GM12878 (cell line): Measurements from ENCODE around the gene ADAMTS2. TPM values are rescaled to one million over a fixed set of nuclear protein-coding genes. Genes with fewer than 3 reads are reported as not detected.

ENCODE experiments used
- ATAC-seq: fragments of 200-7000 bp; cut with Tn5 transposase; 3 replicates; pipeline ENCODE4 v1.9.1; 2020; ENCODE audit warnings: mild to moderate bottlenecking, moderate library complexity
- BruUV-seq: library from RNA; stranded (reverse); fragments of 400-500 nt; replicated peaks from 2 replicates; lab custom pipeline; 2021; lab: Mats Ljungman, UMichigan
- CTCF ChIA-PET: fragments of 300-600 bp; sonication (Branson Sonifier 250); formaldehyde crosslinking; extraction: SDS; loops from one replicate; lab custom pipeline; 2021; ENCODE audit warnings: inconsistent platforms; lab: Yijun Ruan, JAX
- POLR2A ChIA-PET: fragments of 350-600 bp; formaldehyde crosslinking; extraction: SDS; loops from one replicate; lab custom pipeline; 2021; ENCODE audit warnings: inconsistent platforms; lab: Charles Lee
- RAD21 ChIA-PET: fragments of 300-600 bp; sonication (Branson Sonifier 250); formaldehyde crosslinking; loops from one replicate; lab custom pipeline; 2023; ENCODE audit warnings: antibody characterized with exemption; ENCODE audit not compliant: unreplicated experiment; lab: Charles Lee
- SMC1A ChIA-PET: fragments of 300-600 bp; sonication (Branson Sonifier 250); formaldehyde crosslinking; loops from one replicate; lab custom pipeline; 2023; ENCODE audit not compliant: unreplicated experiment, uncharacterized antibody; lab: Charles Lee
- DNase-seq: peaks from one replicate; pipeline ENCODE4 v3.0.0-alpha.2; 2011; ENCODE audit warnings: low read depth, low spot score
- FAIRE-seq: peaks from 3 replicates; lab custom pipeline; 2011; peaks lifted over from hg19 to GRCh38; lab: Jason Lieb, UNC
- H2AFZ ChIP-seq: 2 replicates; pipeline ENCODE4 v1.6.0; 2011; ENCODE audit warnings: low read depth, low read length, control low read depth; ENCODE audit not compliant: control insufficient read depth
- H3K27ac ChIP-seq: 2 replicates; pipeline ENCODE4 v1.5.1; 2011; ENCODE audit warnings: control low read depth; ENCODE audit not compliant: control insufficient read depth, insufficient read depth
- H3K27me3 ChIP-seq, 2 experiments: replicated peaks in 1 of 2; 2 replicates each; pipeline versions ENCODE4 v1.6.0 to v1.6.1; 2011; ENCODE audit warnings: low read length in 1 of 2; ENCODE audit not compliant: control insufficient read depth in 2 of 2, insufficient read depth in 2 of 2
- H3K36me3 ChIP-seq, 2 experiments: 2 replicates each; pipeline ENCODE4 v1.5.1; 2011; ENCODE audit warnings: low read length in 1 of 2; ENCODE audit not compliant: control insufficient read depth in 2 of 2, insufficient read depth in 2 of 2
- H3K4me1 ChIP-seq: 2 replicates; pipeline ENCODE4 v1.6.1; 2011; ENCODE audit warnings: mild to moderate bottlenecking, low read length, moderate library complexity, mixed read lengths; ENCODE audit not compliant: control insufficient read depth, insufficient read depth
- H3K4me2 ChIP-seq: 2 replicates; pipeline ENCODE4 v1.6.0; 2011; ENCODE audit warnings: control low read depth; ENCODE audit not compliant: control insufficient read depth, insufficient read depth
- H3K4me3 ChIP-seq: fragments of 200-600 bp; sonication (generic); 2 replicates; pipeline ENCODE4 v1.5.1; 2016
- H3K79me2 ChIP-seq: 2 replicates; pipeline ENCODE4 v1.6.0; 2011; ENCODE audit warnings: low read length; ENCODE audit not compliant: control insufficient read depth, insufficient read depth
- H3K9ac ChIP-seq: 2 replicates; pipeline ENCODE4 v1.8.0; 2011; ENCODE audit warnings: low read length, control low read depth, mixed read lengths; ENCODE audit not compliant: control insufficient read depth, insufficient read depth
- H3K9me3 ChIP-seq: replicated peaks from 3 replicates; pipeline ENCODE4 v1.5.1; 2011; ENCODE audit warnings: mild to moderate bottlenecking, low read length; ENCODE audit not compliant: control insufficient read depth, insufficient read depth
- H4K20me1 ChIP-seq: 2 replicates; pipeline ENCODE4 v1.6.0; 2011; ENCODE audit not compliant: control insufficient read depth, insufficient read depth
- BACH1 ChIP-seq: fragments of 450-650 bp; IDR thresholded peaks from 2 replicates; pipeline ENCODE4 v1.6.1; 2017; ENCODE audit warnings: mild to moderate bottlenecking, borderline replicate concordance
- BRCA1 ChIP-seq: IDR thresholded peaks from 2 replicates; pipeline ENCODE4 v1.6.1; 2011; ENCODE audit warnings: low read depth, low read length, improper control_type of control experiment
- PML ChIP-seq: IDR thresholded peaks from 2 replicates; pipeline ENCODE4 v1.6.1; 2012; ENCODE audit warnings: low read length, inconsistent platforms
- RAD21 ChIP-seq: IDR thresholded peaks from 2 replicates; pipeline ENCODE4 v1.6.1; 2011; ENCODE audit warnings: mild to moderate bottlenecking, low read depth, low read length, moderate library complexity; ENCODE audit not compliant: insufficient read depth
- SMARCA5 ChIP-seq: fragments of 450-650 bp; IDR thresholded peaks from 2 replicates; pipeline ENCODE4 v1.6.1; 2017; ENCODE audit warnings: mild to moderate bottlenecking
- SMC3 ChIP-seq: IDR thresholded peaks from 2 replicates; pipeline ENCODE4 v1.6.1; 2011; ENCODE audit warnings: low read length, improper control_type of control experiment, borderline replicate concordance
- STAT1 ChIP-seq: fragments of 450-650 bp; conservative IDR thresholded peaks from 2 replicates; pipeline ENCODE4 v1.6.1; 2014; ENCODE audit warnings: antibody characterized with exemption, mild to moderate bottlenecking
- TCF7 ChIP-seq: IDR thresholded peaks from 2 replicates; pipeline ENCODE4 v1.6.1; 2014; ENCODE audit warnings: antibody characterized with exemption, borderline replicate concordance
- WRNIP1 ChIP-seq: IDR thresholded peaks from 2 replicates; pipeline ENCODE4 v1.6.1; 2011; ENCODE audit warnings: low read depth, low read length, improper control_type of control experiment, borderline replicate concordance
- ZBTB33 ChIP-seq: fragments of 450-650 bp; IDR thresholded peaks from 2 replicates; pipeline ENCODE4 v1.6.1; 2017; ENCODE audit warnings: mild to moderate bottlenecking
- ZNF384 ChIP-seq: IDR thresholded peaks from 2 replicates; pipeline ENCODE4 v1.6.1; 2012; ENCODE audit warnings: low read depth, mild to moderate bottlenecking, low read length, improper control_type of control experiment, borderline replicate concordance
- WGBS: methylation state at CpG from one replicate; pipeline ENCODE4 v1.1.6; 2016; ENCODE audit warnings: low lambda C conversion rate; ENCODE audit not compliant: insufficient replicate concordance, insufficient coverage; ENCODE audit errors: missing lambda C conversion rate; 5-methylcytosine and 5-hydroxymethylcytosine counted together
- in situ Hi-C: fragments of 300-500 bp; cut with MboI; formaldehyde crosslinking; loops from 9 replicates; pipeline ENCODE4 v1.14.3; 2018; ENCODE audit warnings: mixed read lengths
- intact Hi-C: fragments of 100-400 bp; cut with micrococcal nuclease; formaldehyde crosslinking; loops from one replicate; pipeline ENCODE4 v1.14.2; 2022; ENCODE audit not compliant: unreplicated experiment
- polyA plus RNA-seq, 11 experiments: library from polyadenylated mRNA; depleted of rRNA in 4 of 11; unstranded in 6 of 11; stranded (reverse) in 5 of 11; fragments of >200 nt; fragmentation: Nextera tagmentation in 4 of 11; fragmentation: Illumina TruSeq in 1 of 11; extraction: Ambion mirVana in 4 of 11; extraction: Trizol in 1 of 11; gene quantifications; 1 replicate in 1 of 11; 2 replicates in 10 of 11; pipeline versions ENCODE4 v1.2.1 to v1.2.3, GENCODE V29; 2011 to 2016; ENCODE audit warnings: inconsistent platforms in 2 of 11, missing spikeins in 2 of 11, low read depth in 1 of 11
- total RNA-seq, 4 experiments: library from RNA; depleted of rRNA in 3 of 4; stranded (reverse); fragments of >200 nt in 3 of 4; fragmentation: Illumina TruSeq in 1 of 4; extraction: Trizol in 1 of 4; gene quantifications; 2 replicates each; pipeline versions ENCODE4 v1.2.1 to v1.2.3, GENCODE V29; 2013 to 2021
- TF ChIP-seq, protein P1 (sequence below), 3 experiments: IDR thresholded peaks in 2 of 3; conservative IDR thresholded peaks in 1 of 3; 2 replicates each; pipeline ENCODE4 v1.5.1; 2011; ENCODE audit warnings: low read depth in 3 of 3, low read length in 3 of 3, mild to moderate bottlenecking in 3 of 3, control low read depth in 2 of 3, moderate library complexity in 2 of 3, inconsistent platforms in 1 of 3, mixed read lengths in 1 of 3; ENCODE audit not compliant: control insufficient read depth in 2 of 3, insufficient read depth in 1 of 3; ENCODE audit errors: extremely low read depth in 1 of 3
- TF ChIP-seq, protein P2 (sequence below): IDR thresholded peaks from 2 replicates; pipeline ENCODE4 v1.6.1; 2012; ENCODE audit warnings: improper control_type of control experiment, low read depth, low read length; ENCODE audit not compliant: insufficient replicate concordance

ADAMTS2 gene
- total and polyA plus RNA-seq, 10 of the 15 experiments (the other 5 are each of a cell fraction or from before 2014, with no cell fraction given): 0.03 to 0.05 TPM; not detected in 8

DNA sequence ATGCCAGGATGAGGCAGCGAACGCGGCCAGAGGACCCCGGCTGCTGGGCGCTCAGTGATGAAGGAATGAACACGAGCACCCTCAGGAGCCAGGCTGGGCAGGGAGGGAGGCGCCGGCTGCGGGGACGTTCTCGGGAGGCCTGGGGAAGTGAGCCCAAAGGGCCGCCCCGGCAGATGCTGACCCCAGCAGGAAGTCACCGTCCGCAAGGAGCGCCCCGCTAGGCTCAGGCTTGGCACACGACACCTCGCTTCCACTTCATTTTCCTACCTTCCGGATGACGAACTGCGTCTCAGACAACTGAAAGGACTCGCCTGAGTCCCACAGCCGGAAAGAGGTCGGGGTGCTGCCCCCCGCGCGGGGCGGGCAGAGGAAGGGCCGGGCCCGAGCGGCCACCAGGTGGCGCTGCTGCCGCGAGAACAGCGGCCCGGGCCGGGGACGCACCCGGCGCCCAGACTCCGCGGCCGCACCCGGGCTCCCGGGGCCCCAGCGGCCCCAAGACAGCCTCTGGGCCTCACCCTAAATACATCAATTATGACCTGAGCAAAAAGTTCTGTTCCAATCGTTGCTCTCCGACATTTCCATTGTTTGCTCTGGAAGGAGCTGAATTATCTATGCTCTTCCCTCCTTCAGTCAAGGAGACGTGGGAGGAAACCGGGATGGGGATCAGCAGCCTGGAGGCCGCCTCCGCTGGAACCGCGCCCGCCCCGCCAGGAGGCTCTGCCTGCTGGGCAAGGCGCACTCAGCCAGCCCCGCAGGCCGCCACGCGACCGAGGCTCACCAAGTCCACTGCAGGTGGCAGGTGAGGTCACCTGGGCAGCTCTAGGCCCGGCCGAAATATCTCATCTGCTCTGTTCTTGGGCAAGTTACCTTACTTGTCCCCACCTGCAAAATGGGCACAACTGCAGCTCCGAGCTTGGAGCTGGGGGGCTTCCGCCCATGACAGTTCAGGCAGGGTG lies 178.1 kb downstream of the ADAMTS2 start:
- H2AFZ ChIP-seq: no peak overlapping the region
- RAD21 ChIA-PET: interaction anchor here (0.6 to 1.3 kb wide), 2 partner anchors 327 to 585 kb away, joined by 3 to 4 read pairs; no protein-coding TSS in a partner anchor
- TF ChIP-seq, protein P1, sequence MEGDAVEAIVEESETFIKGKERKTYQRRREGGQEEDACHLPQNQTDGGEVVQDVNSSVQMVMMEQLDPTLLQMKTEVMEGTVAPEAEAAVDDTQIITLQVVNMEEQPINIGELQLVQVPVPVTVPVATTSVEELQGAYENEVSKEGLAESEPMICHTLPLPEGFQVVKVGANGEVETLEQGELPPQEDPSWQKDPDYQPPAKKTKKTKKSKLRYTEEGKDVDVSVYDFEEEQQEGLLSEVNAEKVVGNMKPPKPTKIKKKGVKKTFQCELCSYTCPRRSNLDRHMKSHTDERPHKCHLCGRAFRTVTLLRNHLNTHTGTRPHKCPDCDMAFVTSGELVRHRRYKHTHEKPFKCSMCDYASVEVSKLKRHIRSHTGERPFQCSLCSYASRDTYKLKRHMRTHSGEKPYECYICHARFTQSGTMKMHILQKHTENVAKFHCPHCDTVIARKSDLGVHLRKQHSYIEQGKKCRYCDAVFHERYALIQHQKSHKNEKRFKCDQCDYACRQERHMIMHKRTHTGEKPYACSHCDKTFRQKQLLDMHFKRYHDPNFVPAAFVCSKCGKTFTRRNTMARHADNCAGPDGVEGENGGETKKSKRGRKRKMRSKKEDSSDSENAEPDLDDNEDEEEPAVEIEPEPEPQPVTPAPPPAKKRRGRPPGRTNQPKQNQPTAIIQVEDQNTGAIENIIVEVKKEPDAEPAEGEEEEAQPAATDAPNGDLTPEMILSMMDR (IDR thresholded peaks at IDR 0.05 in 2 of 3, conservative IDR thresholded peaks at IDR 0.05 in 1 of 3; ENCODE audit: control insufficient read depth in 2 of 3, extremely low read depth in 1 of 3, insufficient read depth in 1 of 3, low read depth in 3 of 3, low read length in 3 of 3): peak in 2 of 3 experiments; percentile 35 to 46; a peak in 4 of 6 replicates
- TF ChIP-seq ZBTB33 (no peak), SMARCA5 (no peak), SMC3 (peak; percentile 15; the same call in 1 of the 2 replicates), PML (no peak), WRNIP1 (no peak), TCF7 (no peak), BACH1 (no peak), STAT1 (no peak), RAD21 (peak; percentile 49), ZNF384 (no peak), BRCA1 (no peak)
- TF ChIP-seq, protein P2, sequence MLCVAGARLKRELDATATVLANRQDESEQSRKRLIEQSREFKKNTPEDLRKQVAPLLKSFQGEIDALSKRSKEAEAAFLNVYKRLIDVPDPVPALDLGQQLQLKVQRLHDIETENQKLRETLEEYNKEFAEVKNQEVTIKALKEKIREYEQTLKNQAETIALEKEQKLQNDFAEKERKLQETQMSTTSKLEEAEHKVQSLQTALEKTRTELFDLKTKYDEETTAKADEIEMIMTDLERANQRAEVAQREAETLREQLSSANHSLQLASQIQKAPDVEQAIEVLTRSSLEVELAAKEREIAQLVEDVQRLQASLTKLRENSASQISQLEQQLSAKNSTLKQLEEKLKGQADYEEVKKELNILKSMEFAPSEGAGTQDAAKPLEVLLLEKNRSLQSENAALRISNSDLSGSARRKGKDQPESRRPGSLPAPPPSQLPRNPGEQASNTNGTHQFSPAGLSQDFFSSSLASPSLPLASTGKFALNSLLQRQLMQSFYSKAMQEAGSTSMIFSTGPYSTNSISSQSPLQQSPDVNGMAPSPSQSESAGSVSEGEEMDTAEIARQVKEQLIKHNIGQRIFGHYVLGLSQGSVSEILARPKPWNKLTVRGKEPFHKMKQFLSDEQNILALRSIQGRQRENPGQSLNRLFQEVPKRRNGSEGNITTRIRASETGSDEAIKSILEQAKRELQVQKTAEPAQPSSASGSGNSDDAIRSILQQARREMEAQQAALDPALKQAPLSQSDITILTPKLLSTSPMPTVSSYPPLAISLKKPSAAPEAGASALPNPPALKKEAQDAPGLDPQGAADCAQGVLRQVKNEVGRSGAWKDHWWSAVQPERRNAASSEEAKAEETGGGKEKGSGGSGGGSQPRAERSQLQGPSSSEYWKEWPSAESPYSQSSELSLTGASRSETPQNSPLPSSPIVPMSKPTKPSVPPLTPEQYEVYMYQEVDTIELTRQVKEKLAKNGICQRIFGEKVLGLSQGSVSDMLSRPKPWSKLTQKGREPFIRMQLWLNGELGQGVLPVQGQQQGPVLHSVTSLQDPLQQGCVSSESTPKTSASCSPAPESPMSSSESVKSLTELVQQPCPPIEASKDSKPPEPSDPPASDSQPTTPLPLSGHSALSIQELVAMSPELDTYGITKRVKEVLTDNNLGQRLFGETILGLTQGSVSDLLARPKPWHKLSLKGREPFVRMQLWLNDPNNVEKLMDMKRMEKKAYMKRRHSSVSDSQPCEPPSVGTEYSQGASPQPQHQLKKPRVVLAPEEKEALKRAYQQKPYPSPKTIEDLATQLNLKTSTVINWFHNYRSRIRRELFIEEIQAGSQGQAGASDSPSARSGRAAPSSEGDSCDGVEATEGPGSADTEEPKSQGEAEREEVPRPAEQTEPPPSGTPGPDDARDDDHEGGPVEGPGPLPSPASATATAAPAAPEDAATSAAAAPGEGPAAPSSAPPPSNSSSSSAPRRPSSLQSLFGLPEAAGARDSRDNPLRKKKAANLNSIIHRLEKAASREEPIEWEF: no peak

More for the DNA sequence above, 178.1 kb downstream of the ADAMTS2 start:
- Histone ChIP-seq H3K9me3 (no peaks in the 10 kb centered on the region; the same call in 2 of the 3 replicates), H3K79me2 (no peaks in the 10 kb centered on the region), H3K27ac (no peak overlapping the region), H3K4me2 (no peak overlapping the region), H3K4me3 (no peak overlapping the region), H3K27me3 (no peaks in the 10 kb centered on the region), H3K9ac (no peak overlapping the region), H3K4me1 (no peaks in the 10 kb centered on the region), H4K20me1 (no peaks in the 10 kb centered on the region), H3K36me3 (no peaks in the 10 kb centered on the region)
- intact Hi-C loops: loop anchor here (5.0 kb wide), 1 partner anchor 325 kb away; no protein-coding TSS in a partner anchor
- in situ Hi-C loops: no loop called here
- peak; percentile 72 for ATAC-seq
- DNase-seq: no peak
- 31% methylated on average over 61 of the region's 67 CpGs for WGBS
- ChIA-PET SMC1A (interaction anchor here (0.6 to 1.3 kb wide), 3 partner anchors 103 to 327 kb away, joined by 3 to 5 read pairs (median 3); no protein-coding TSS in a partner anchor), CTCF (interaction anchor here (0.6 to 1.3 kb wide), 6 partner anchors 9 to 500 kb away, joined by 3 to 10 read pairs (median 4); no protein-coding TSS in a partner anchor), POLR2A (no interaction called here)
- FAIRE-seq: no peak
- no TSS peak for BruUV-seq
